Uterus (tissue), 4 donors: Measurements from ENCODE around the gene CHCHD3. TPM values are rescaled to one million over a fixed set of nuclear protein-coding genes. Genes with fewer than 3 reads are reported as not detected.

ENCODE experiments used
- DNase-seq, 2 donors: peaks; one replicate each; pipeline ENCODE4 v3.0.0-alpha.2; 2019 to 2020
- H3K27ac ChIP-seq, 2 donors: fragments of 200-600 bp; sonication (generic); 1 replicate in 1 of 2; 2 replicates in 1 of 2; pipeline ENCODE4 v1.5.1; 2016 to 2018
- H3K27me3 ChIP-seq, 2 donors: fragments of 200-600 bp; sonication (generic); one replicate each; pipeline ENCODE4 v1.5.1; 2018 to 2019; ENCODE audit warnings: control low read depth in 1 of 2
- H3K36me3 ChIP-seq, 2 donors: fragments of 200-600 bp; sonication (generic); one replicate each; pipeline ENCODE4 v1.5.1; 2019; ENCODE audit warnings: control low read depth in 1 of 2
- H3K4me1 ChIP-seq, 2 donors: fragments of 200-600 bp; sonication (generic); one replicate each; pipeline ENCODE4 v1.5.1; 2018 to 2019; ENCODE audit warnings: control low read depth in 1 of 2
- H3K4me3 ChIP-seq, 2 donors: fragments of 200-600 bp; sonication (generic); 1 replicate in 1 of 2; 2 replicates in 1 of 2; pipeline ENCODE4 v1.5.1; 2018 to 2019; ENCODE audit warnings: mild to moderate bottlenecking in 1 of 2
- H3K9me3 ChIP-seq, 2 donors: fragments of 200-600 bp; sonication (generic); one replicate each; pipeline ENCODE4 v1.5.1; 2019; ENCODE audit warnings: control low read depth in 1 of 2
- CTCF ChIP-seq, 4 experiments: fragments of 200-600 bp in 2 of 4; fragments of 450-650 bp in 2 of 4; sonication (generic) in 2 of 4; IDR thresholded peaks; one replicate each; pipeline ENCODE4 v1.5.1; 2016 to 2019; ENCODE audit warnings: antibody characterized with exemption in 4 of 4, mild to moderate bottlenecking in 2 of 4, moderate library complexity in 1 of 4
- POLR2A ChIP-seq, 2 donors: fragments of 450-650 bp; IDR thresholded peaks; one replicate each; pipeline ENCODE4 v1.6.1; 2016; ENCODE audit warnings: antibody characterized with exemption in 2 of 2, mild to moderate bottlenecking in 1 of 2, moderate library complexity in 1 of 2
- intact Hi-C: fragments of 100-400 bp; cut with DNase I; formaldehyde crosslinking; loops from one replicate; pipeline ENCODE4 v1.15.1; 2023; ENCODE audit warnings: low total_unique reads
- total RNA-seq, 4 donors: library from RNA; depleted of rRNA in 3 of 4; stranded (reverse); fragments of >200 nt in 3 of 4; gene quantifications; one replicate each; pipeline versions ENCODE4 v1.1.0 to v1.2.4, GENCODE V29; 2014 to 2023
- donor health status: DM: yes; HTN: yes; CAD: no.

Gene CHCHD3
- total RNA-seq, 4 donors from 2014 or later = 43.5 to 61.0 (median 47.6) TPM

DNA sequence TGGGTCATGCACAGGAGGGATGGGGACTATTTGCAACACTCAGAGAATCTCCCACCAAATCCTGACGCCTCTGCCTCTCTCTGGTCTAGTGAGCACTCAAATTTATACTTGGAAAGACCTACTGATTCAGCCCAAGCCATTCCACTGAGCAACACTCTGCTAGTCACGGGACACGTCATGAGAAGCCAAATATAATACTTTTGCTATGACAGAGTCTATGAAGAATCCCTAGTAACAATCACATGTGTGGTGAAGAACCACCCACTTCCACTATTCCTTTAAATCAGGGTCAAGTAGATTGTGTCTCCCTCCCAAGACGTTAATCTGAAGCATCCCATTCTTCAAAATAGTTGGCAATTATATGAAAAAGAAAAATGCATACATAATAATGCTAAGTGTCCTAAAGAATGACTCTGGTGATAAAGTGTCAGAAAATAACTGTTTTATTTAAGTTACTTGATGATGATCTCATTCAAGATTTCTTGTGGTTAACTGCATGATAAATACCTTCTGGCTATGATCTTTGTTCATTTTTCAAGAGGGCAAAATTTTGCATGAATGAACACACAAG is 28.5 kb downstream of the CHCHD3 start:
- Histone ChIP-seq H3K27me3 (no peaks in the 10 kb centered on the region), H3K9me3 (no peaks in the 10 kb centered on the region), H3K27ac (peak overlapping the region; percentile 64 to 78), H3K36me3 (no peaks in the 10 kb centered on the region), H3K4me3 (no peak overlapping the region), H3K4me1 (peaks cover 13% of the 10 kb centered on the region in 2 donors)
- intact Hi-C loops = no loop called here
- no peak for TF ChIP-seq POLR2A (IDR thresholded peaks at IDR 0.05)
- no peak for TF ChIP-seq CTCF (IDR thresholded peaks at IDR 0.05)
- DNase-seq = peak; percentile 27 to 59

DNA sequence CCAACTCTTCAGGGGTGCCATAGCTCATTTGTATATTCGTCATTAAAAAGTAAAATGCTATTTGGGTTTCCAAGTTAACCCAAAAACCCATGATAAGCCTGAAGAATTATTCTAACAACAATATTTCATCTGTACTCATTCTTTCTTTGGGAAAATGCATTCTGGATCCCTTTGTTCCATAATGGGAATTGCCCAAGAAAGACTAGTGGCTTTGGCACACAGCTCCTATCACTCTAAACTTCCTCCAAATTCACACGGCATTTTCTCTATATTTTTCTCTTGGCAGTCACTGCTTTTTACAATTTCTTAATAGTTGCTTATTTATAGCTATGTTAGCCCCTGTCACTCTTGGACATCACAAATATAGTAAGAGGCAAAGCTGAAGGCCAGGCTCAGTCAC is 29.1 kb downstream of the CHCHD3 start:
- H3K36me3 ChIP-seq = no peaks in the 10 kb centered on the region
- TF ChIP-seq CTCF (IDR thresholded peaks at IDR 0.05) (no peak), POLR2A (IDR thresholded peaks at IDR 0.05) (no peak)
- no peak overlapping the region for H3K4me3 ChIP-seq
- no peaks in the 10 kb centered on the region for H3K27me3 ChIP-seq
- DNase-seq = no peak
- peaks cover 13% of the 10 kb centered on the region in 2 donors for H3K4me1 ChIP-seq
- peak overlapping the region; percentile 64 to 78 for H3K27ac ChIP-seq
- no peaks in the 10 kb centered on the region for H3K9me3 ChIP-seq
- intact Hi-C loops = no loop called here

DNA sequence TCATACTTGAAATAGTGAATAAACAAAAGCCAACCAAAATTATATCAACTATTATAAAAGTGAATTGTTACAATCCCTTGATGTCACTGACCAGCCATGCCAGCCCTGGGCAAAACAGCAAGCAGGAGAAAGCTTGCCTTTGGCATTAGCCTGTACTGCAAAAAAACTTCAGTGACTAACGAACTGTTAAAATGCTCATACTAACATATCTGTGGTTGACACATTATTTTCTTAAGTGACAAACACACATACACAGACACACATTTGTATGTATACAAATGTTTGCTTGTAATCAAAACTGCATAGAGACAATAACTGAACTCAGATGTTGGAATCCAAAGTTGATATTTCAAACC is 29.5 kb downstream of the CHCHD3 start:
- H3K4me1 ChIP-seq = peaks cover 13% of the 10 kb centered on the region in 2 donors
- H3K9me3 ChIP-seq = no peaks in the 10 kb centered on the region
- H3K27me3 ChIP-seq = no peaks in the 10 kb centered on the region
- H3K4me3 ChIP-seq = no peak overlapping the region
- intact Hi-C loops = no loop called here
- TF ChIP-seq POLR2A (IDR thresholded peaks at IDR 0.05) = no peak
- TF ChIP-seq CTCF (IDR thresholded peaks at IDR 0.05) = no peak
- H3K27ac ChIP-seq = peak overlapping the region in 1 of 2 donors; percentile 78
- DNase-seq = no peak
- no peaks in the 10 kb centered on the region for H3K36me3 ChIP-seq

DNA sequence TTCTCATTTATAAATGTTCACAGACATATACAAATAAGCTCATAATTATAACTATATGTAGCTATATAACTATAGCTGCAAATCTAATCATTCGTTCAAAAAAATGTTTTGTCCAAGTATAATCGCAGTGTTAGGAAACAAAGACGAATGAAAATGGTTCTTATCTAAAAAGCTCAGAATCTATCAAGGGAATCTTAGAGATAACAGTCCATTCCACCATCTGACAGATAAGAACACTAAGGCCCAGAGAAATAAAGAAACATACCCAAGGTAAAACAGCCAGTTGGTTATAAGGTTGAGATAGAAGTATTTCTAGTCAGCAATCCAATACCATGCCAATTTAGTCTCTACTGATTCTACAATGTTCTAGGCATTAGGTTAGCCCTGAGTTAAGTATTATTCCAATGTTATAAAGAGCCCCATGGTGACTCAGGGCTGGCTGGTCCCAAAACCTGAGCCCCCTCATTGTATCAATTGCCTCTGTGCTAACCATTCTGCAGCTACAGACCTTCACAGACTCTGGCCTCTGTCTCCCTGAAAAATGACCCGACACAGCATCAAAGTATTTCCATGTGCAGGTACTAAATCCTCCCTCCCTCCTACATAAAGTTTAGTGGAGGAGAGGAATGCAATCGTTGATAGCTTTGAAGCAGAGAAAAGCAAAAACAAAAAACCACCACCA is 30.0 kb downstream of the CHCHD3 start:
- Histone ChIP-seq H3K36me3 (no peaks in the 10 kb centered on the region), H3K4me1 (peaks cover 13% of the 10 kb centered on the region in 2 donors), H3K9me3 (no peaks in the 10 kb centered on the region), H3K27ac (peak overlapping the region; percentile 4 to 78), H3K27me3 (no peaks in the 10 kb centered on the region), H3K4me3 (no peak overlapping the region)
- DNase-seq = no peak
- intact Hi-C loops = no loop called here
- no peak for TF ChIP-seq CTCF (IDR thresholded peaks at IDR 0.05)

- intact Hi-C loops = no loop called here
- no peak overlapping the region for H3K4me3 ChIP-seq
- no peaks in the 10 kb centered on the region for H3K9me3 ChIP-seq
- H3K27ac ChIP-seq = no peak overlapping the region
- peaks cover 13% of the 10 kb centered on the region in 2 donors for H3K4me1 ChIP-seq
- TF ChIP-seq CTCF (IDR thresholded peaks at IDR 0.05) = no peak
- no peak for TF ChIP-seq POLR2A (IDR thresholded peaks at IDR 0.05)
- no peaks in the 10 kb centered on the region for H3K36me3 ChIP-seq
- H3K27me3 ChIP-seq = no peaks in the 10 kb centered on the region
- no peak for DNase-seq
Observed at GRCh38 chr7:133051066-133051465, 30.8 kb downstream of the CHCHD3 start.
